ENCODE results near the gene FAM156B.
"Not testable (repeated sequence)": the region's sequence is repeated elsewhere in the genome, so short reads cannot be mapped to it uniquely, and the experiment has no call there.

FAM156B gene

GRCh38 chrX:52896438-52896837 lies 692 bp upstream of the FAM156B start:
- H3K4me1 ChIP-seq (ENCODE audit: control insufficient read depth in 1 of 2, insufficient read depth in 2 of 2, low read length in 2 of 2); H3K9ac ChIP-seq (ENCODE audit: low read length); H3K79me2 ChIP-seq (ENCODE audit: control insufficient read depth, insufficient read depth, low read length, poor library complexity); H2BK12ac ChIP-seq (ENCODE audit: low read length); H3K27ac ChIP-seq (ENCODE audit: low read depth, low read length); H4K12ac ChIP-seq (ENCODE audit: low read depth, low read length); H3K9me3 ChIP-seq (ENCODE audit: insufficient read depth, low read depth, low read length); H3K27me3 ChIP-seq (ENCODE audit: insufficient read depth, low read length); H2AK5ac ChIP-seq (ENCODE audit: low read length); H3K4me3 ChIP-seq (ENCODE audit: low read depth, low read length); H4K91ac ChIP-seq (ENCODE audit: low read depth, low read length); H3K36me3 ChIP-seq (ENCODE audit: control insufficient read depth in 1 of 2, insufficient read depth in 2 of 2, low read length in 2 of 2); H3K4me2 ChIP-seq (ENCODE audit: low read length); H2AFZ ChIP-seq (ENCODE audit: insufficient read depth, low read length, poor library complexity); H3K79me1 ChIP-seq (ENCODE audit: low read length); H3K4ac ChIP-seq (ENCODE audit: low read depth, low read length); H3K23ac ChIP-seq (ENCODE audit: low read length); H2BK120ac ChIP-seq (ENCODE audit: insufficient read depth, low read length, poor library complexity); H3K14ac ChIP-seq (ENCODE audit: low read length); H4K8ac ChIP-seq (ENCODE audit: low read depth, low read length); DNase-seq; H3K18ac ChIP-seq (ENCODE audit: low read length); H2BK5ac ChIP-seq (ENCODE audit: low read depth, low read length, poor library complexity): not testable (repeated sequence)
- no CpG with 5 or more reads among the region's 8 CpGs for WGBS (ENCODE audit: extremely low coverage, insufficient coverage, insufficient read length)

DNA sequence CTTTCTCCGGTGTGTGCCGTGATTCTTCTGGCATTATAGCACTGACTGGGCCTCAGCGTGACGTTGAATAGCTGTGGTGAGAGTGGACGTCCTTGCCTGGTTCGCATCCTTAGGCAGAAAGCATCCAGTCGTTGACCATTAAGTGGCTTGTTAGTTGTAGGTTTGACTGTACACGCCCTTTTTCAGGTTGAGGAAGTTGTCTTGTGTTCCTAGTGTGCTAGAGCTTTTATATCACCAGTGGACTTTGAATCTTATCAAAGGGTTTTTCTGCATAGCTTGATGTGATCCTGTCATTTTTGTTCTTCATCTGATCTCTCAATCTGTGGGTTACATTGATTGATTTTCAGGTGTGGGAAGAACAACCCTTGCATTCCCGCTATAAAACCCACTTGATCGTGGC lies 8.4 kb downstream of the FAM156B start:
- not testable (repeated sequence) for H2BK5ac ChIP-seq (ENCODE audit: low read depth, low read length, poor library complexity); H4K8ac ChIP-seq (ENCODE audit: low read depth, low read length); H3K4me1 ChIP-seq (ENCODE audit: control insufficient read depth in 1 of 2, insufficient read depth in 2 of 2, low read length in 2 of 2); H4K91ac ChIP-seq (ENCODE audit: low read depth, low read length); H3K23ac ChIP-seq (ENCODE audit: low read length); H3K4me3 ChIP-seq (ENCODE audit: low read depth, low read length); H3K79me1 ChIP-seq (ENCODE audit: low read length); H2BK12ac ChIP-seq (ENCODE audit: low read length); H3K4me2 ChIP-seq (ENCODE audit: low read length); H3K27me3 ChIP-seq (ENCODE audit: insufficient read depth, low read length); H3K9me3 ChIP-seq (ENCODE audit: insufficient read depth, low read depth, low read length); H2AFZ ChIP-seq (ENCODE audit: insufficient read depth, low read length, poor library complexity); H3K9ac ChIP-seq (ENCODE audit: low read length); H3K79me2 ChIP-seq (ENCODE audit: control insufficient read depth, insufficient read depth, low read length, poor library complexity); H2BK120ac ChIP-seq (ENCODE audit: insufficient read depth, low read length, poor library complexity); H3K14ac ChIP-seq (ENCODE audit: low read length); H2AK5ac ChIP-seq (ENCODE audit: low read length); H3K4ac ChIP-seq (ENCODE audit: low read depth, low read length); H4K12ac ChIP-seq (ENCODE audit: low read depth, low read length); DNase-seq; H3K36me3 ChIP-seq (ENCODE audit: control insufficient read depth in 1 of 2, insufficient read depth in 2 of 2, low read length in 2 of 2); H3K18ac ChIP-seq (ENCODE audit: low read length); H3K27ac ChIP-seq (ENCODE audit: low read depth, low read length)
- WGBS (ENCODE audit: extremely low coverage, insufficient coverage, insufficient read length), result no CpG with 5 or more reads among the region's 10 CpGs

DNA sequence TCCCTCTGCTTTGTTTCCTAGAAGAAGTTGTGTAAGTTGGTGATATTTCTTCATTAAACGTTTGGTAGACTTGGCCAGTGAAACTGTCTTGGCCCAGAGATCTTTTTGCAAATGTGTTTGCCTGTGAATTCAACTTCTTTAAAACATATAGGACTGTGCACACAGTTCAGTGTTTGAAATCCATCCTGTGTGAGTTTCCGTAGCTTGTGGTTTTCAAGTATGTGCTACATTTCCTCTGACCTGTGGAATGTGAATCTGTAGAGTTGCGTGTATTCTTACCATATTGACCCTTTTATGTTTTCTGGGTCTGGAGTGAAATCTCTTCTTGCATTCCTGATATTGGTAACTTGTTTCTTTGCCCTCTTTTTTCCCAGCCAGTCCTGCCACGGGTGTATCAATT lies 8.9 kb downstream of the FAM156B start:
- H3K79me2 ChIP-seq (ENCODE audit: control insufficient read depth, insufficient read depth, low read length, poor library complexity); H4K8ac ChIP-seq (ENCODE audit: low read depth, low read length); H3K9me3 ChIP-seq (ENCODE audit: insufficient read depth, low read depth, low read length); H3K23ac ChIP-seq (ENCODE audit: low read length); H4K91ac ChIP-seq (ENCODE audit: low read depth, low read length); DNase-seq; H2AFZ ChIP-seq (ENCODE audit: insufficient read depth, low read length, poor library complexity); H3K27ac ChIP-seq (ENCODE audit: low read depth, low read length); H3K4me2 ChIP-seq (ENCODE audit: low read length); H3K9ac ChIP-seq (ENCODE audit: low read length); H3K18ac ChIP-seq (ENCODE audit: low read length); H3K4me3 ChIP-seq (ENCODE audit: low read depth, low read length); H2BK5ac ChIP-seq (ENCODE audit: low read depth, low read length, poor library complexity); H4K12ac ChIP-seq (ENCODE audit: low read depth, low read length); H3K4me1 ChIP-seq (ENCODE audit: control insufficient read depth in 1 of 2, insufficient read depth in 2 of 2, low read length in 2 of 2); H2AK5ac ChIP-seq (ENCODE audit: low read length); H3K79me1 ChIP-seq (ENCODE audit: low read length); H3K4ac ChIP-seq (ENCODE audit: low read depth, low read length); H2BK12ac ChIP-seq (ENCODE audit: low read length); H3K36me3 ChIP-seq (ENCODE audit: control insufficient read depth in 1 of 2, insufficient read depth in 2 of 2, low read length in 2 of 2); H2BK120ac ChIP-seq (ENCODE audit: insufficient read depth, low read length, poor library complexity); H3K27me3 ChIP-seq (ENCODE audit: insufficient read depth, low read length); H3K14ac ChIP-seq (ENCODE audit: low read length): not testable (repeated sequence)
- WGBS (ENCODE audit: extremely low coverage, insufficient coverage, insufficient read length), result no CpG with 5 or more reads among the region's 4 CpGs

GRCh38 chrX:52907137-52907536 lies 10.0 kb downstream of the FAM156B start:
- H2BK12ac ChIP-seq (ENCODE audit: low read length); H4K12ac ChIP-seq (ENCODE audit: low read depth, low read length); DNase-seq; H2AK5ac ChIP-seq (ENCODE audit: low read length); H3K14ac ChIP-seq (ENCODE audit: low read length); H3K18ac ChIP-seq (ENCODE audit: low read length); H3K4me1 ChIP-seq (ENCODE audit: control insufficient read depth in 1 of 2, insufficient read depth in 2 of 2, low read length in 2 of 2); H3K79me2 ChIP-seq (ENCODE audit: control insufficient read depth, insufficient read depth, low read length, poor library complexity); H2BK5ac ChIP-seq (ENCODE audit: low read depth, low read length, poor library complexity); H3K79me1 ChIP-seq (ENCODE audit: low read length); H3K4me3 ChIP-seq (ENCODE audit: low read depth, low read length); H3K9me3 ChIP-seq (ENCODE audit: insufficient read depth, low read depth, low read length); H3K36me3 ChIP-seq (ENCODE audit: control insufficient read depth in 1 of 2, insufficient read depth in 2 of 2, low read length in 2 of 2); H2BK120ac ChIP-seq (ENCODE audit: insufficient read depth, low read length, poor library complexity); H3K4ac ChIP-seq (ENCODE audit: low read depth, low read length); H3K9ac ChIP-seq (ENCODE audit: low read length); H3K4me2 ChIP-seq (ENCODE audit: low read length); H3K23ac ChIP-seq (ENCODE audit: low read length); H3K27me3 ChIP-seq (ENCODE audit: insufficient read depth, low read length); H4K8ac ChIP-seq (ENCODE audit: low read depth, low read length); H2AFZ ChIP-seq (ENCODE audit: insufficient read depth, low read length, poor library complexity); H3K27ac ChIP-seq (ENCODE audit: low read depth, low read length); H4K91ac ChIP-seq (ENCODE audit: low read depth, low read length): not testable (repeated sequence)
- no CpG with 5 or more reads among the region's 17 CpGs for WGBS (ENCODE audit: extremely low coverage, insufficient coverage, insufficient read length)

Data from trophoblast cell (in vitro differentiated cells and primary cell).